Fibroblast of the aortic adventitia (primary cell): ENCODE results near the gene SFXN5. TPM values are rescaled to one million over a fixed set of nuclear protein-coding genes. Genes with fewer than 3 reads are reported as not detected.
A peak's percentile ranks its signal among the peaks of the same experiment; 100 is the strongest.
"Not testable (repeated sequence)": the region's sequence is repeated elsewhere in the genome, so short reads cannot be mapped to it uniquely, and the experiment has no call there.

ENCODE experiments used
- DNase-seq: peaks from one replicate; pipeline ENCODE4 v3.0.0-alpha.2; 2010; ENCODE audit warnings: low read depth
- H3K4me3 ChIP-seq: 2 replicates; pipeline ENCODE4 v1.5.1; 2011; ENCODE audit warnings: low read depth, mild to moderate bottlenecking, control low read depth, low read length, moderate library complexity
- CTCF ChIP-seq: IDR thresholded peaks from 2 replicates; pipeline ENCODE4 v1.5.1; 2011; ENCODE audit warnings: mild to moderate bottlenecking, low read length, control low read depth, inconsistent platforms; ENCODE audit not compliant: insufficient read depth
- total RNA-seq: library from RNA; depleted of rRNA; stranded (reverse); fragments of >200 nt; gene quantifications from 2 replicates; pipeline ENCODE4 v1.2.3, GENCODE V29; 2012; ENCODE audit warnings: low replicate concordance

SFXN5 gene
- total RNA-seq, 1 donor = 19.0 TPM

- H3K4me3 ChIP-seq = no peak overlapping the region
- no peak for DNase-seq
- no peak for TF ChIP-seq CTCF
These were observed 28.0 kb upstream of the SFXN5 start for GRCh38 chr2:73099486-73099885.

GRCh38 chr2:73095910-73096309, 24.4 kb upstream of the SFXN5 start:
- DNase-seq = no peak
- H3K4me3 ChIP-seq = no peak overlapping the region
- no peak for TF ChIP-seq CTCF

GRCh38 chr2:73093601-73094218, 22.2 kb upstream of the SFXN5 start:
- not testable (repeated sequence) for H3K4me3 ChIP-seq, DNase-seq

- TF ChIP-seq CTCF = no peak
- no peak overlapping the region for H3K4me3 ChIP-seq
- DNase-seq = no peak
These were observed 20.8 kb upstream of the SFXN5 start for GRCh38 chr2:73092146-73092783.

- DNase-seq = no peak
- TF ChIP-seq CTCF = no peak
- no peak overlapping the region for H3K4me3 ChIP-seq
These were observed 20.2 kb upstream of the SFXN5 start for GRCh38 chr2:73091696-73092095.

GRCh38 chr2:73091164-73091563, 19.7 kb upstream of the SFXN5 start:
- no peak for TF ChIP-seq CTCF
- peak; percentile 45 for DNase-seq
- H3K4me3 ChIP-seq = no peak overlapping the region

- DNase-seq = peak; percentile 99
- TF ChIP-seq CTCF = no peak
- H3K4me3 ChIP-seq = peak overlapping the region; percentile 31
These were observed 17.9 kb upstream of the SFXN5 start for GRCh38 chr2:73089270-73090030.
